WTC11 (cell line): ENCODE measurements around the gene SCYL3.

Source experiments
- SP1 ChIP-seq: sonication (generic); formaldehyde crosslinking; conservative IDR thresholded peaks from 2 replicates; pipeline ENCODE4 v1.8.1; 2022; ENCODE audit warnings: missing genetic modification reagents
- ZBTB21 ChIP-seq: sonication (generic); formaldehyde crosslinking; IDR thresholded peaks from 2 replicates; pipeline ENCODE4 v1.8.1; 2023; ENCODE audit warnings: mild to moderate bottlenecking, missing genetic modification reagents, borderline replicate concordance
- ZNF263 ChIP-seq: sonication (generic); formaldehyde crosslinking; IDR thresholded peaks from 2 replicates; pipeline ENCODE4 v1.8.1; 2022; ENCODE audit warnings: low read depth, mild to moderate bottlenecking, moderate library complexity, missing genetic modification reagents
- TF ChIP-seq, protein P1 (sequence below): fragments of 200-600 bp; IDR thresholded peaks from 2 replicates; pipeline ENCODE4 v1.8.0; 2022; ENCODE audit warnings: antibody characterized with exemption
- TF ChIP-seq, protein P2 (sequence below): sonication (generic); formaldehyde crosslinking; IDR thresholded peaks from 2 replicates; pipeline ENCODE4 v1.8.1; 2023; ENCODE audit warnings: mild to moderate bottlenecking, missing genetic modification reagents, moderate library complexity
- TF ChIP-seq, protein P3 (sequence below): sonication (generic); formaldehyde crosslinking; IDR thresholded peaks from 2 replicates; pipeline ENCODE4 v1.8.1; 2022; ENCODE audit warnings: low read depth, missing genetic modification reagents, borderline replicate concordance

GRCh38 chr1:169891539-169891885 is 2.2 kb downstream of the SCYL3 start:
- TF ChIP-seq, protein P1, sequence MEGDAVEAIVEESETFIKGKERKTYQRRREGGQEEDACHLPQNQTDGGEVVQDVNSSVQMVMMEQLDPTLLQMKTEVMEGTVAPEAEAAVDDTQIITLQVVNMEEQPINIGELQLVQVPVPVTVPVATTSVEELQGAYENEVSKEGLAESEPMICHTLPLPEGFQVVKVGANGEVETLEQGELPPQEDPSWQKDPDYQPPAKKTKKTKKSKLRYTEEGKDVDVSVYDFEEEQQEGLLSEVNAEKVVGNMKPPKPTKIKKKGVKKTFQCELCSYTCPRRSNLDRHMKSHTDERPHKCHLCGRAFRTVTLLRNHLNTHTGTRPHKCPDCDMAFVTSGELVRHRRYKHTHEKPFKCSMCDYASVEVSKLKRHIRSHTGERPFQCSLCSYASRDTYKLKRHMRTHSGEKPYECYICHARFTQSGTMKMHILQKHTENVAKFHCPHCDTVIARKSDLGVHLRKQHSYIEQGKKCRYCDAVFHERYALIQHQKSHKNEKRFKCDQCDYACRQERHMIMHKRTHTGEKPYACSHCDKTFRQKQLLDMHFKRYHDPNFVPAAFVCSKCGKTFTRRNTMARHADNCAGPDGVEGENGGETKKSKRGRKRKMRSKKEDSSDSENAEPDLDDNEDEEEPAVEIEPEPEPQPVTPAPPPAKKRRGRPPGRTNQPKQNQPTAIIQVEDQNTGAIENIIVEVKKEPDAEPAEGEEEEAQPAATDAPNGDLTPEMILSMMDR: no peak
- TF ChIP-seq SP1 (CRISPR knock-in tag): no peak
- TF ChIP-seq, protein P2, sequence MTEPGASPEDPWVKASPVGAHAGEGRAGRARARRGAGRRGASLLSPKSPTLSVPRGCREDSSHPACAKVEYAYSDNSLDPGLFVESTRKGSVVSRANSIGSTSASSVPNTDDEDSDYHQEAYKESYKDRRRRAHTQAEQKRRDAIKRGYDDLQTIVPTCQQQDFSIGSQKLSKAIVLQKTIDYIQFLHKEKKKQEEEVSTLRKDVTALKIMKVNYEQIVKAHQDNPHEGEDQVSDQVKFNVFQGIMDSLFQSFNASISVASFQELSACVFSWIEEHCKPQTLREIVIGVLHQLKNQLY (CRISPR knock-in tag): no peak
- TF ChIP-seq, protein P3, sequence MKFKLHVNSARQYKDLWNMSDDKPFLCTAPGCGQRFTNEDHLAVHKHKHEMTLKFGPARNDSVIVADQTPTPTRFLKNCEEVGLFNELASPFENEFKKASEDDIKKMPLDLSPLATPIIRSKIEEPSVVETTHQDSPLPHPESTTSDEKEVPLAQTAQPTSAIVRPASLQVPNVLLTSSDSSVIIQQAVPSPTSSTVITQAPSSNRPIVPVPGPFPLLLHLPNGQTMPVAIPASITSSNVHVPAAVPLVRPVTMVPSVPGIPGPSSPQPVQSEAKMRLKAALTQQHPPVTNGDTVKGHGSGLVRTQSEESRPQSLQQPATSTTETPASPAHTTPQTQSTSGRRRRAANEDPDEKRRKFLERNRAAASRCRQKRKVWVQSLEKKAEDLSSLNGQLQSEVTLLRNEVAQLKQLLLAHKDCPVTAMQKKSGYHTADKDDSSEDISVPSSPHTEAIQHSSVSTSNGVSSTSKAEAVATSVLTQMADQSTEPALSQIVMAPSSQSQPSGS: no peak
- no peak for TF ChIP-seq ZNF263 (CRISPR knock-in tag)
- no peak for TF ChIP-seq ZBTB21 (CRISPR knock-in tag)
